Upper lobe of right lung (tissue), 1 donor: ENCODE data around the gene UNC80. TPM values are rescaled to one million over a fixed set of nuclear protein-coding genes. Genes with fewer than 3 reads are reported as not detected.

Experiments
- ATAC-seq: fragments of 200-7000 bp; cut with Tn5 transposase; one replicate; pipeline ENCODE4 v1.9.1; 2020; ENCODE audit warnings: mild to moderate bottlenecking, moderate library complexity
- DNase-seq: peaks from one replicate; pipeline ENCODE4 v3.0.0-alpha.2; 2020
- H3K27ac ChIP-seq: fragments of 200-600 bp; one replicate; pipeline ENCODE4 v1.8.0; 2022
- H3K27me3 ChIP-seq: fragments of 200-600 bp; one replicate; pipeline ENCODE4 v1.8.0; 2022; ENCODE audit warnings: mild to moderate bottlenecking
- H3K36me3 ChIP-seq: fragments of 200-600 bp; one replicate; pipeline ENCODE4 v1.8.0; 2022
- H3K4me1 ChIP-seq: fragments of 200-600 bp; one replicate; pipeline ENCODE4 v1.8.0; 2022
- H3K4me3 ChIP-seq: fragments of 200-600 bp; one replicate; pipeline ENCODE4 v1.8.0; 2022; ENCODE audit warnings: mild to moderate bottlenecking
- H3K9me3 ChIP-seq: fragments of 200-600 bp; one replicate; pipeline ENCODE4 v1.8.0; 2022
- intact Hi-C: fragments of 100-400 bp; cut with DNase I; formaldehyde crosslinking; loops from one replicate; pipeline ENCODE4 v1.11.0; 2022
- total RNA-seq: library from RNA; stranded (reverse); fragmentation: NEBNext Ultra II Directional; extraction: Animal tissue kit (Norgen Biotek cat#: 25700); gene quantifications from one replicate; pipeline ENCODE4 v1.2.1, GENCODE V29; 2021
- TF ChIP-seq, protein P1 (sequence below): fragments of 200-600 bp; IDR thresholded peaks from one replicate; pipeline ENCODE4 v1.8.0; 2022; ENCODE audit warnings: antibody characterized with exemption
- donor health status: DM: no; HTN: yes; CAD: no; lungs with severe emphysema.

Gene UNC80
- total RNA-seq, 1 donor from 2014 or later, result not detected

- no peak for ATAC-seq
- no peak overlapping the region for H3K27ac ChIP-seq
- H3K36me3 ChIP-seq, result peaks cover 91% of the 10 kb centered on the region
Measured at GRCh38 chr2:210022824-210023223, 251.2 kb downstream of the UNC80 start.

DNA sequence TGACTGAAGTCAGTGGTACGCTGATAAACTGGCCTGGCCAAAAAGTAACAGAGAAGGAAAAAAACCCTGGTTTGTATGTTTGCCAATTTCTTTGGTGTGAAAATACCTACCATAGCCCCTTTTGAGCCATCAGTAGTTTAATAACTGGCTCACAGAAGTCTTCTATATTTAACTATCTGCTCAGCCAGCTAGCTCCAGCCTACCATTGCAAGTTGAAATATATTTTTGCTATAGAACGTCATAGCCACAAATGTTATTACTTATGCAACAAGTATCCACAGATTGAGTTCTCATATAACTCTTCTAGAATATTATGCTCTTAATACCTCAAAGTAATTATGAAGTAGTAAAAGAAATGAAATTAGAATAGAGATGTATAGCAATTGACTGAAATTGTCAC lies 256.0 kb downstream of the UNC80 start:
- Histone ChIP-seq H3K27me3 (no peaks in the 10 kb centered on the region), H3K27ac (no peak overlapping the region), H3K9me3 (no peaks in the 10 kb centered on the region), H3K36me3 (peaks cover 71% of the 10 kb centered on the region), H3K4me3 (no peak overlapping the region), H3K4me1 (no peaks in the 10 kb centered on the region)
- DNase-seq (no peak), ATAC-seq (no peak)
- TF ChIP-seq, protein P1, sequence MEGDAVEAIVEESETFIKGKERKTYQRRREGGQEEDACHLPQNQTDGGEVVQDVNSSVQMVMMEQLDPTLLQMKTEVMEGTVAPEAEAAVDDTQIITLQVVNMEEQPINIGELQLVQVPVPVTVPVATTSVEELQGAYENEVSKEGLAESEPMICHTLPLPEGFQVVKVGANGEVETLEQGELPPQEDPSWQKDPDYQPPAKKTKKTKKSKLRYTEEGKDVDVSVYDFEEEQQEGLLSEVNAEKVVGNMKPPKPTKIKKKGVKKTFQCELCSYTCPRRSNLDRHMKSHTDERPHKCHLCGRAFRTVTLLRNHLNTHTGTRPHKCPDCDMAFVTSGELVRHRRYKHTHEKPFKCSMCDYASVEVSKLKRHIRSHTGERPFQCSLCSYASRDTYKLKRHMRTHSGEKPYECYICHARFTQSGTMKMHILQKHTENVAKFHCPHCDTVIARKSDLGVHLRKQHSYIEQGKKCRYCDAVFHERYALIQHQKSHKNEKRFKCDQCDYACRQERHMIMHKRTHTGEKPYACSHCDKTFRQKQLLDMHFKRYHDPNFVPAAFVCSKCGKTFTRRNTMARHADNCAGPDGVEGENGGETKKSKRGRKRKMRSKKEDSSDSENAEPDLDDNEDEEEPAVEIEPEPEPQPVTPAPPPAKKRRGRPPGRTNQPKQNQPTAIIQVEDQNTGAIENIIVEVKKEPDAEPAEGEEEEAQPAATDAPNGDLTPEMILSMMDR, result no peak
- intact Hi-C loops, result no loop called here

More at GRCh38 chr2:210022824-210023223, 251.2 kb downstream of the UNC80 start:
- no peaks in the 10 kb centered on the region for H3K27me3 ChIP-seq
- TF ChIP-seq, protein P1, result no peak
- DNase-seq, result no peak
- H3K9me3 ChIP-seq, result no peaks in the 10 kb centered on the region
- H3K4me1 ChIP-seq, result no peaks in the 10 kb centered on the region
- intact Hi-C loops, result no loop called here
- H3K4me3 ChIP-seq, result no peak overlapping the region

GRCh38 chr2:210028178-210028577 lies 256.5 kb downstream of the UNC80 start:
- TF ChIP-seq, protein P1, result no peak
- DNase-seq, result no peak
- peaks cover 65% of the 10 kb centered on the region for H3K36me3 ChIP-seq
- H3K9me3 ChIP-seq, result no peaks in the 10 kb centered on the region
- ATAC-seq, result no peak
- no peaks in the 10 kb centered on the region for H3K27me3 ChIP-seq
- H3K4me3 ChIP-seq, result no peak overlapping the region
- intact Hi-C loops, result no loop called here
- H3K27ac ChIP-seq, result no peak overlapping the region
- no peaks in the 10 kb centered on the region for H3K4me1 ChIP-seq

DNA sequence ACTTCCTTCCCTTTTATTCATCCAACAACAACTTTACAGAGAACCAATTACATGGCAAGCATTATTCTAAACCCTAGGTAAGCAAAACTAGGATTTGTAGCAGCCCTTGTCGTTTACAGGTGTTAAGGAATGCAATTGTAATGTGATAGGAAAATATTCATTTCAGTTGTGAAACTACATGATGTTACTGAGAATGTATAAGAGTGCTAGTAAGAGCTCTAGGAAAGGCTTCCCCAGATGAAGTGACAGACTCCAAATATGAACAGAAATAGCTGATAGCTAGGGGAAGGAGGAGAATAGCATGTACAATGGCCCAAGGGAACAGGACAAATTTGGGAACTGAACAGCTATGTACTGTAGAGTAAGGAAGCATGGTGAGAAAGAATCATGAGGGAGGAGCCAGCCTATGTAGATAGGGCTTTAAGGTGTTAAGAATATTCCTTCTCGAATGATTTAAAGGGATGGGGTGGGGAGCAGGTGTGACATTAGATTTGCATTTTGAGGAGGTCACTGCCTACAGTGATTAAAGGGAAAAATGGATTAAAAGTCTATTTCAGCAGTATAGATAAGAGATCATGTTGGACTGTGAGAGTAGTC lies 262.6 kb downstream of the UNC80 start:
- no peak overlapping the region for H3K27ac ChIP-seq
- H3K4me3 ChIP-seq, result no peak overlapping the region
- peaks cover 16% of the 10 kb centered on the region for H3K36me3 ChIP-seq
- H3K27me3 ChIP-seq, result no peaks in the 10 kb centered on the region
- intact Hi-C loops, result no loop called here
- no peak for DNase-seq
- TF ChIP-seq, protein P1, result no peak
- H3K9me3 ChIP-seq, result no peaks in the 10 kb centered on the region
- no peak for ATAC-seq
- H3K4me1 ChIP-seq, result no peaks in the 10 kb centered on the region

DNA sequence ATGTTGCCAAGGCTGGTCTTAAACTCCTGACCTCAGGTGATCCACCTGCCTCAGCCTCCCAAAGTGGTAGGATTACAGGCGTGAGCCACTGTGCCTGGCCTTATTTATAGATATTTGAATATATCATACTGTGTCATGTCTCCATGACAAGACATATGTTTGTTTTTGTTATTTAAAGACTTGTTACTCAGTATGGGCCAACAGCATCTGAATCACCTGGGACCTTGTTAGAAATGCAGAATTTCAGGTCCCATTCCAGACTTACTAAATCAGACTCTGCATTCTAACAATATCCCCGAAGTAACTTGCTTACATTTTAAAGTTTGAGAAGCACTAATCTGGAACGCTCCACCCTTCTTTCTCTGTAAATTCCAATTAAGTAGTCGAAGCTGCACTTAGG lies 264.0 kb downstream of the UNC80 start:
- Histone ChIP-seq H3K27ac (no peak overlapping the region), H3K4me1 (no peaks in the 10 kb centered on the region), H3K36me3 (peaks cover 18% of the 10 kb centered on the region), H3K27me3 (no peaks in the 10 kb centered on the region), H3K4me3 (no peak overlapping the region), H3K9me3 (no peaks in the 10 kb centered on the region)
- ATAC-seq (no peak), DNase-seq (no peak)
- TF ChIP-seq, protein P1, result no peak
- intact Hi-C loops, result no loop called here

- DNase-seq, result no peak
- H3K9me3 ChIP-seq, result no peaks in the 10 kb centered on the region
- intact Hi-C loops, result no loop called here
- no peak overlapping the region for H3K27ac ChIP-seq
- no peak for ATAC-seq
- TF ChIP-seq, protein P1, result no peak
- H3K4me1 ChIP-seq, result no peaks in the 10 kb centered on the region
- peaks cover 18% of the 10 kb centered on the region for H3K36me3 ChIP-seq
- H3K27me3 ChIP-seq, result no peaks in the 10 kb centered on the region
- no peak overlapping the region for H3K4me3 ChIP-seq
Measured at GRCh38 chr2:210038078-210038477, 266.4 kb downstream of the UNC80 start.
